Measurements from ENCODE around the gene GABPA.

DNA sequence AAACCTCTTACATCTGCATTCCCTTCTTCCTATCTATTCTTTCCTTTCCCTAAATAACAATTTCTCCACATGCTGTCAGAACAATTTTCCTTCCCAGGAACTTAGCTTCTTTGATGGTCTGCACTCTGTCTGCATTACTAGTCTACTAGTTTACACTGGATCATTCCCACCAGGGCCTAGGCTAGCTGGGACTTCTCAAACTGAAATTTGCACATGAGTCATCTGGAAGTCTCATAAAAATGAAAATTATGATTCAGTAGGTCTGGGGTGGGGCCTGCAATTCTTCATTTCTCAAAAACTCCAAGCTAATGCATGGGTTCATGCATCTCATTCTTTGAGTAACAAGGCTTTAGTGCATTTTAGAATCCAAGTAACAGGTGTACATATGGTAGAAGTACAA, 74.2 kb downstream of the GABPA start:
- TF ChIP-seq, protein P1, sequence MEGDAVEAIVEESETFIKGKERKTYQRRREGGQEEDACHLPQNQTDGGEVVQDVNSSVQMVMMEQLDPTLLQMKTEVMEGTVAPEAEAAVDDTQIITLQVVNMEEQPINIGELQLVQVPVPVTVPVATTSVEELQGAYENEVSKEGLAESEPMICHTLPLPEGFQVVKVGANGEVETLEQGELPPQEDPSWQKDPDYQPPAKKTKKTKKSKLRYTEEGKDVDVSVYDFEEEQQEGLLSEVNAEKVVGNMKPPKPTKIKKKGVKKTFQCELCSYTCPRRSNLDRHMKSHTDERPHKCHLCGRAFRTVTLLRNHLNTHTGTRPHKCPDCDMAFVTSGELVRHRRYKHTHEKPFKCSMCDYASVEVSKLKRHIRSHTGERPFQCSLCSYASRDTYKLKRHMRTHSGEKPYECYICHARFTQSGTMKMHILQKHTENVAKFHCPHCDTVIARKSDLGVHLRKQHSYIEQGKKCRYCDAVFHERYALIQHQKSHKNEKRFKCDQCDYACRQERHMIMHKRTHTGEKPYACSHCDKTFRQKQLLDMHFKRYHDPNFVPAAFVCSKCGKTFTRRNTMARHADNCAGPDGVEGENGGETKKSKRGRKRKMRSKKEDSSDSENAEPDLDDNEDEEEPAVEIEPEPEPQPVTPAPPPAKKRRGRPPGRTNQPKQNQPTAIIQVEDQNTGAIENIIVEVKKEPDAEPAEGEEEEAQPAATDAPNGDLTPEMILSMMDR (IDR thresholded peaks at IDR 0.05): no peak
- TF ChIP-seq POLR2AphosphoS5 (IDR thresholded peaks at IDR 0.05; ENCODE audit: low read depth, low read length): no peak
- TF ChIP-seq SIN3A (IDR thresholded peaks at IDR 0.05; ENCODE audit: borderline replicate concordance, insufficient read depth, low read depth, low read length): no peak
- TF ChIP-seq TCF7L2 (IDR thresholded peaks at IDR 0.05; ENCODE audit: low read depth, low read length): no peak
- TF ChIP-seq, protein P2, sequence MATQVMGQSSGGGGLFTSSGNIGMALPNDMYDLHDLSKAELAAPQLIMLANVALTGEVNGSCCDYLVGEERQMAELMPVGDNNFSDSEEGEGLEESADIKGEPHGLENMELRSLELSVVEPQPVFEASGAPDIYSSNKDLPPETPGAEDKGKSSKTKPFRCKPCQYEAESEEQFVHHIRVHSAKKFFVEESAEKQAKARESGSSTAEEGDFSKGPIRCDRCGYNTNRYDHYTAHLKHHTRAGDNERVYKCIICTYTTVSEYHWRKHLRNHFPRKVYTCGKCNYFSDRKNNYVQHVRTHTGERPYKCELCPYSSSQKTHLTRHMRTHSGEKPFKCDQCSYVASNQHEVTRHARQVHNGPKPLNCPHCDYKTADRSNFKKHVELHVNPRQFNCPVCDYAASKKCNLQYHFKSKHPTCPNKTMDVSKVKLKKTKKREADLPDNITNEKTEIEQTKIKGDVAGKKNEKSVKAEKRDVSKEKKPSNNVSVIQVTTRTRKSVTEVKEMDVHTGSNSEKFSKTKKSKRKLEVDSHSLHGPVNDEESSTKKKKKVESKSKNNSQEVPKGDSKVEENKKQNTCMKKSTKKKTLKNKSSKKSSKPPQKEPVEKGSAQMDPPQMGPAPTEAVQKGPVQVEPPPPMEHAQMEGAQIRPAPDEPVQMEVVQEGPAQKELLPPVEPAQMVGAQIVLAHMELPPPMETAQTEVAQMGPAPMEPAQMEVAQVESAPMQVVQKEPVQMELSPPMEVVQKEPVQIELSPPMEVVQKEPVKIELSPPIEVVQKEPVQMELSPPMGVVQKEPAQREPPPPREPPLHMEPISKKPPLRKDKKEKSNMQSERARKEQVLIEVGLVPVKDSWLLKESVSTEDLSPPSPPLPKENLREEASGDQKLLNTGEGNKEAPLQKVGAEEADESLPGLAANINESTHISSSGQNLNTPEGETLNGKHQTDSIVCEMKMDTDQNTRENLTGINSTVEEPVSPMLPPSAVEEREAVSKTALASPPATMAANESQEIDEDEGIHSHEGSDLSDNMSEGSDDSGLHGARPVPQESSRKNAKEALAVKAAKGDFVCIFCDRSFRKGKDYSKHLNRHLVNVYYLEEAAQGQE (IDR thresholded peaks at IDR 0.05; ENCODE audit: insufficient read depth in 1 of 2, low read depth in 2 of 2, low read length in 1 of 2): no peak
